Measurements from ENCODE around the gene DAP.
"Not testable (repeated sequence)": the region's sequence is repeated elsewhere in the genome, so short reads cannot be mapped to it uniquely, and the experiment has no call there.

Gene DAP

GRCh38 chr5:10735569-10736276, 25.3 kb downstream of the DAP start:
- in situ Hi-C loops (cut with MboI; ENCODE audit: low sequenced_read_pairs): no loop called here

GRCh38 chr5:10734832-10735523, 26.1 kb downstream of the DAP start:
- in situ Hi-C loops (cut with MboI; ENCODE audit: low sequenced_read_pairs): no loop called here

- in situ Hi-C loops (cut with MboI; ENCODE audit: low sequenced_read_pairs): no loop called here
Observed at GRCh38 chr5:10734037-10734709, 26.9 kb downstream of the DAP start.

GRCh38 chr5:10733426-10733825, 27.6 kb downstream of the DAP start:
- in situ Hi-C loops (cut with MboI; ENCODE audit: low sequenced_read_pairs): no loop called here

- in situ Hi-C loops (cut with MboI; ENCODE audit: low sequenced_read_pairs): no loop called here
Observed at GRCh38 chr5:10731913-10732312, 29.1 kb downstream of the DAP start.

- in situ Hi-C loops (cut with MboI; ENCODE audit: low sequenced_read_pairs): no loop called here
Observed at GRCh38 chr5:10730043-10730351, 31.0 kb downstream of the DAP start.

- in situ Hi-C loops (cut with MboI; ENCODE audit: low sequenced_read_pairs): no loop called here
Observed at GRCh38 chr5:10729320-10730042, 31.6 kb downstream of the DAP start.

- in situ Hi-C loops (cut with MboI; ENCODE audit: low sequenced_read_pairs): no loop called here
Observed at GRCh38 chr5:10728679-10729078, 32.4 kb downstream of the DAP start.

GRCh38 chr5:10727861-10728260, 33.2 kb downstream of the DAP start:
- in situ Hi-C loops (cut with MboI; ENCODE audit: low sequenced_read_pairs): no loop called here

GRCh38 chr5:10726913-10727517, 34.0 kb downstream of the DAP start:
- in situ Hi-C loops (cut with MboI; ENCODE audit: low sequenced_read_pairs): no loop called here

GRCh38 chr5:10726179-10726912, 34.7 kb downstream of the DAP start:
- in situ Hi-C loops (cut with MboI; ENCODE audit: low sequenced_read_pairs): no loop called here

- in situ Hi-C loops (cut with MboI; ENCODE audit: low sequenced_read_pairs): no loop called here
Observed at GRCh38 chr5:10725636-10726035, 35.4 kb downstream of the DAP start.

- in situ Hi-C loops (cut with MboI; ENCODE audit: low sequenced_read_pairs): no loop called here
Observed at GRCh38 chr5:10724781-10725507, 36.1 kb downstream of the DAP start.

GRCh38 chr5:10723514-10723913, 37.5 kb downstream of the DAP start:
- in situ Hi-C loops (cut with MboI; ENCODE audit: low sequenced_read_pairs): no loop called here

- in situ Hi-C loops (cut with MboI; ENCODE audit: low sequenced_read_pairs): not testable (repeated sequence)
Observed at GRCh38 chr5:10720766-10721165, 40.3 kb downstream of the DAP start.

- in situ Hi-C loops (cut with MboI; ENCODE audit: low sequenced_read_pairs): no loop called here
Observed at GRCh38 chr5:10719965-10720364, 41.1 kb downstream of the DAP start.

GRCh38 chr5:10718617-10719016, 42.4 kb downstream of the DAP start:
- in situ Hi-C loops (cut with MboI; ENCODE audit: low sequenced_read_pairs): not testable (repeated sequence)

- in situ Hi-C loops (cut with MboI; ENCODE audit: low sequenced_read_pairs): not testable (repeated sequence)
Observed at GRCh38 chr5:10716825-10717224, 44.2 kb downstream of the DAP start.

GRCh38 chr5:10715605-10716290, 45.3 kb downstream of the DAP start:
- in situ Hi-C loops (cut with MboI; ENCODE audit: low sequenced_read_pairs): no loop called here

Data from HL-60/S4 treated with retinoic acid at 250 ng/mL for 4 days and 3 days (cell line).